GM12872 (cell line): ENCODE results near the gene WDR75.

Experiments
- TF ChIP-seq, protein P1 (sequence below): IDR thresholded peaks from 3 replicates; pipeline ENCODE4 v1.5.1; 2011; ENCODE audit warnings: low read depth, mild to moderate bottlenecking, low read length, moderate library complexity; ENCODE audit not compliant: insufficient read depth

Gene WDR75

DNA sequence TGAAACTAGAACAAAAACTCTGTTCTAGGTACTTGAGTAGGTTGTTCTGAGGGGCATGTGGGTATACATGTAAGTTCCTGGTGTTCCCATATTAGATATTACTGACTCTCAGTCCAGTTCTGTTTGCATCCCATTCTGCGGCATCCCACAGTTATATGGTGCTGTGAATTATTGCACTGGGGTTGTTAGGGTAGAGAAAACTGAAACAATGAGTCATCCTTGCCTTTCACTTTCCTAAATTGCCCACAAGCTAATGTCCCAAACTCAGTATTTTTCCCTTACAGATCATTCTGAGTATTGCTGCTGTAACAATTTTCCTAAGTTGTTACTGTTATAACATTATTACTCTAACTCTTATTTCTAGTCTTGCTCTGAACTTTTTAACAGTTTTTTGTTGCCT, 3.0 kb downstream of the WDR75 start:
- TF ChIP-seq, protein P1, sequence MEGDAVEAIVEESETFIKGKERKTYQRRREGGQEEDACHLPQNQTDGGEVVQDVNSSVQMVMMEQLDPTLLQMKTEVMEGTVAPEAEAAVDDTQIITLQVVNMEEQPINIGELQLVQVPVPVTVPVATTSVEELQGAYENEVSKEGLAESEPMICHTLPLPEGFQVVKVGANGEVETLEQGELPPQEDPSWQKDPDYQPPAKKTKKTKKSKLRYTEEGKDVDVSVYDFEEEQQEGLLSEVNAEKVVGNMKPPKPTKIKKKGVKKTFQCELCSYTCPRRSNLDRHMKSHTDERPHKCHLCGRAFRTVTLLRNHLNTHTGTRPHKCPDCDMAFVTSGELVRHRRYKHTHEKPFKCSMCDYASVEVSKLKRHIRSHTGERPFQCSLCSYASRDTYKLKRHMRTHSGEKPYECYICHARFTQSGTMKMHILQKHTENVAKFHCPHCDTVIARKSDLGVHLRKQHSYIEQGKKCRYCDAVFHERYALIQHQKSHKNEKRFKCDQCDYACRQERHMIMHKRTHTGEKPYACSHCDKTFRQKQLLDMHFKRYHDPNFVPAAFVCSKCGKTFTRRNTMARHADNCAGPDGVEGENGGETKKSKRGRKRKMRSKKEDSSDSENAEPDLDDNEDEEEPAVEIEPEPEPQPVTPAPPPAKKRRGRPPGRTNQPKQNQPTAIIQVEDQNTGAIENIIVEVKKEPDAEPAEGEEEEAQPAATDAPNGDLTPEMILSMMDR: no peak

DNA sequence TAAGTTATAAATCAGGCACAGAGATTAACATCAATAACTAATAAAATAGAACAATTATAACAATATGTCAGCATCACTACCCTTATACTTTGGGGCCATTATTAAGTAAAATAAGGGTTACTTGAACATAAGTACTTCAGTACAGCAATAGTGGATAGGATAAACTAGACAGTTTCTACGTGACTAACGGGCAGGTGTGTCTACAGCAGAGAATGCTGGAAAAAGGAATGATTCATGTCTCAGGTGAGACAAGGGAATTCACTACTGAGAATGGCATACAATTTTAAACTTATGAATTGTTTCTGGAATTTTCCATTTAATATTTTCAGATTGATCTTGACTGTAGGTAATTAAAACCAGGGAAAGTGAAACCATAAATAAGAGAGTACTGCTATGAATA, 5.5 kb downstream of the WDR75 start:
- TF ChIP-seq, protein P1: no peak

DNA sequence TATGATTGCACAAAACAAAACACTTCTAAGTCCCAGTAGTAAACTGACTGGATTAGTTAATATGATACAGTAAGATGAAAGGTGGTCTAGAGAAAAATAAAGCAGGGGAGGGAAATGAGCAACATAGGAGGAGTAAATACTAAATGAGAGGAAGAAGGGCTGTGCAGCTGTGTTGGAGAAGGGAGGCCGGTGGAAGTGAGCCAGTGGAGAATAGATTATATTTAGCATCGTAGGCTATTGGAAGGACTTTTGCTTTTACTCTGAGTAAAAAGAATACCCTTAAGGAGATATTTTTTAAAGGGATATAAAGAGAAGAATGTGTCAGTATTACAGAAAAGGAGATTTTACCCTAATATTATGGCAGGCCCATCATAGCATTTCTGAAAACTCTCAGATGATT, 12.7 kb downstream of the WDR75 start:
- TF ChIP-seq, protein P1: no peak

DNA sequence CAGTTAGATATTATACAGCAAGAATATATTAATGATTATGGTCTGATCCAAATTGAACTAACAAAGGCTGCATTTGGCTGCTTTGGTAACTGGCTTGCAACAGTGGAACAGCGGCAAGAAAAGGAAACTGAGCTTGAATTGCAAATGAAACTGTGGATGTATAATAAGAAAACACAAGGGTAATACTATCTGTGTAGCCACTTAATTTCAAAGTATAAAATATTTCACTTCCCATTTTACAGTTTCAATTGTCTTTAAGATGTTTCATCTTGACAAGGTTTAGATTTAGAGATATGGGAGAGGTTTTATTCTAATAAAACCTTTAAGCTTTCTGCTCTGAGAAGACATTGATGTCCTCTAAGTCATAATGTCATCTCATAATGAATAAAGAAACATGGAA, 23.8 kb downstream of the WDR75 start:
- TF ChIP-seq, protein P1: no peak

DNA sequence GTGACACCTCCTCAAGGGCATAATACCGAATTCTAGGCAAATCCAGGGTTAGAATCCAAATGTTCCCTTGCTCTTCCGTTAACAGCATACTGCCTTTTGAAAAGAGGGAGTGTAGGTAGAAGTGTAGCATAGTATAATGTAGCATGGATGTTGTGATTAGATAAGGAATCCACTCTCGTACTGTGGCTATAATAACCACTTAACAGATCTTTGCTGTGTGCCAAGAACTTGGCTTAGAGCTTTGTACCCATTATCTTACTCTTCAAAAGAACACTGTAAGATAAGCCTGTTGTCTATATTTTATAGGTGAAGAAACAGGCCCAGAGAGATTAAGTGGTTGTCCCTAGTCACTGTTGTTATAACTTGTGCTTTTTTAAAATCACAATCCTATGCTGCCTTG, 24.2 kb downstream of the WDR75 start:
- TF ChIP-seq, protein P1: no peak

DNA sequence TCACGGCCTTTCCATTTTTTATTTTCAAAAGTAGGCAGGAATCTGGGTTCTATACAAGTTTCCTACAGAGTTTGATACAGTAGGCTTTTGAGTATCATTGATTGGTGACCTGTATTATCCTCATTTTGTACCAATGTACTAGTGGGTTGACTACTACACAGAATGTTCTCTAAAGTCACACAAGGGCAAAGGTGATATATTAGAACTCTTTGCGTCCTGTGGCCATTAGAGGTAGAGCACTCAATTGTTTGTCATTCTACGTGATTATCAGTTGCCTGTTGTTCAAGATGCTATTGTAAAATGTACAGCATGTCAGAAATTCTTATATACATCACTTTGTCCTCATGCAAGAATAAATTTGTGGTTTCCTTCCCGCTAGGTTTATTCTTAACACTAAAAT, 24.8 kb downstream of the WDR75 start:
- TF ChIP-seq, protein P1: no peak

DNA sequence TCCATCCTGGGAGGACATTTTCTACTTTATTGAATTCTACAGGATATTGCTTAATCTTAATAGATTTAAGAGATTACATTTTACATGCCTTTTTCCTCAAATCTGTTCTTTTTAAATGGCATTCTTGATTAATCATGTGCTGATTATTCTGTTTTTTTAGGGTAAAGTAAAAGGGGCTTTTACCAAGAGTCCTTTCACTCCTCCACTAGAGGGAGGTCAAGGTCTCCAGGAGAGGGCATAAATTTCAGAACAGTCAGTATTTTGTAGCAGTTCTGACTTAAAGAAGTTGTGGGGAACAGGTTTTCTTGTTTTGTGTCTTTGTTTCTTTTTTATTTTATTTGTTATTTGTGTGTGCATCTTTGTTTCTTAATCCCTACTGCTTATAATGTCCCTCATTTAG, 25.4 kb downstream of the WDR75 start:
- TF ChIP-seq, protein P1: peak; percentile 49

DNA sequence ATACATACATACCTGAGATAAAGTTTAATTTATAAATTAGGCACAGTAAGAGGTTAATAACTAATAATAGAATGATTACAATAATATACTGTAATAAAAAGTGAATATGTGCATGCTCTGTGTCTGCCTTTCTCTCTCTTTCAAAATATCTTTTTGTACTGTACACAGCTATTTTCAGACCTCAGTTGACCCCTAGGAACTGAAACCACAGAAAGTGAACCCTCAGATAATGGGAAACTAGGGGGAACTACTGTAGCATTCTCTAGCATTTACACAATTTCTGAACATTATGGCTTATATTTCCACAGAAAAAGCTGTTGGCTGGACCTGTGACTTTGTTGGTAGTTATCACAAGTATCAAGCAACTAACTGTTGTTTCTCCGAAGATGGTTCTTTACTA, 25.9 kb downstream of the WDR75 start:
- TF ChIP-seq, protein P1: no peak
